Measurements from ENCODE around the gene ACAP2.

Gene ACAP2

DNA sequence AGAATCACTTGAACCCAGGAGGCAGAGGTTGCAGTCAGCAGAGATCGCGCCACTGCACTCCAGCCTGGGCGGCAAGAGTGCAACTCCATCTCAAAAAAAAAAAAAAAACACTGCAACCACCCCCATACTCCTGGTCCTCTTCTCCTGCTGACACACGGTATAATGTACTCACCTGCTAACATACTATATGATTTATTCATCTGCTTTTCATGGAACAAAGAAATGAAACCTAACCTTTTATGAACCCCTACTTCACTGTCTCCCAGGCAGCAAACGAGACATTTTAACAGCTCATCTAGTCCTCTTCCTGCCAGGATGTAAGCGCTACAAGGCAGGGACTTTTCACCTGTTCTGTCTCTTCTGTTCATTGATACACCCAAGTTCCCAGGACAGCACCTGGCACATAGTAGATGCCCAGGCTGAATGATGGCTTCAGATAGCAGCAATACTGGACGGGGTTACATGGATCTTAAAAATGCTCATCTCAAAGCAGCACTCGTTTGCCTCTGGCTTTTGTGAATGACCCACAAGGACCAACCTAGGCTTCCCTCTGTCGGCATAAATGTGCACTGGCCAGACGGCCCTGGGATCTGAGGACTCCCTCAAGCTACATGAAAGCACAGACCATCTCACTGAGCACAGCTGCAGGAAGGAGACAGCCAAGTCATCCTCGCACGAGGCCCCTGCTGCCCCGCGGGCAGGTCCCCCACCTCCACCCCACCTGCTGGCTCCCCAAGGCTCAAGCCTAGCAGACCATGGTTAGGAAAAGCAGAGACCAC, 192.2 kb downstream of the ACAP2 start:
- H2BK120ac ChIP-seq (ENCODE audit: low read depth, low read length): no peak overlapping the region

DNA sequence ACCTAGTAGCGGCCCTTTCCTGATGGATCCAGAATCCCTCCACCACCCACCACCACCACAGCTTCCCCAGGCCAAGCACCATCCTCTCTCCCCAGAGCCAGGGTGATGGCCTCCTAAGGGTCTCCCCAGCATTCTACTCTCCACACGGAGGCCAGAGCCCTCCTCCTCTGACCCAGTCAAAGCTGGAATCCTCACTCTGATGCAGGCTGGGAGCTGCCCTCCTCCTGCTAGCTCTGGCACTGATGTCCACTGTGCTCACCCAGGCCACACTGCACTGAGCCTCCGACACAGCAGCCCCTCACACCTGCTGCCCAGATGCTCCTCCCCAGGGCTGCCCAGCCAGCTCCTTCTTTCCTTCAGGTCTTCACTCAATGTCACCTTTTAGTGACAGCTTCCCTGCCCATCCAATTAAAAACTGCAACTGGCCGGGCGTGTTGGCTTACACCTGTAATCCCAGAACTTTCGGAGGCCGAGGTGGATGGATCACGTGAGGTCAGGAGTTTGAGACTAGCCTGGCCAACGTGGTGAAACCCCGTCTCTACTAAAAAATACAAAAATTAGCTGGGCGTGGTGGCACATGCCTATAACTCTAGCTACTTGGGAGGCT, 192.9 kb downstream of the ACAP2 start:
- Histone ChIP-seq H2BK12ac (ENCODE audit: low read length in 2 of 2) (peak overlapping the region in 1 of 2 experiments; percentile 26), H3K9me3 (ENCODE audit: control insufficient read depth, low read length) (peaks cover 3% of the 10 kb centered on the region), H3K4me1 (ENCODE audit: control insufficient read depth, insufficient read depth, low read depth, low read length) (peaks cover 10% of the 10 kb centered on the region), H3K4me3 (ENCODE audit: insufficient read depth in 1 of 2, low read depth in 1 of 2, low read length in 2 of 2) (no peak overlapping the region), H3K27me3 (ENCODE audit: control insufficient read depth in 1 of 2, insufficient read depth in 1 of 2, low read length in 2 of 2) (no peaks in the 10 kb centered on the region), H2BK15ac (ENCODE audit: low read depth, poor library complexity, severe bottlenecking) (no peak overlapping the region), H3K27ac (ENCODE audit: low read length, poor library complexity, severe bottlenecking) (no peak overlapping the region), H3K79me1 (replicated peaks; ENCODE audit: low read length, poor library complexity, severe bottlenecking) (peaks cover 55% of the 10 kb centered on the region), H3K23ac (ENCODE audit: low read length in 2 of 2) (no peak overlapping the region), H3K4ac (ENCODE audit: low read depth in 1 of 2, low read length in 2 of 2) (no peak overlapping the region), H4K8ac (ENCODE audit: low read length) (no peak overlapping the region), H2BK5ac (ENCODE audit: low read depth, low read length, poor library complexity, severe bottlenecking) (no peak overlapping the region), H3K18ac (ENCODE audit: low read depth in 1 of 2, low read length in 2 of 2) (no peak overlapping the region), H3K14ac (ENCODE audit: low read length in 2 of 2) (peak overlapping the region in 1 of 2 experiments; percentile 11), H4K91ac (ENCODE audit: low read length) (no peak overlapping the region), H3K36me3 (ENCODE audit: control insufficient read depth in 1 of 2, insufficient read depth in 2 of 2, low read depth in 1 of 2, low read length in 2 of 2) (peaks cover 8 to 19% of the 10 kb centered on the region in 2 experiments), H3K9ac (ENCODE audit: low read length) (no peak overlapping the region), H2BK120ac (ENCODE audit: low read depth, low read length) (no peak overlapping the region), H3K4me2 (ENCODE audit: low read length, poor library complexity, severe bottlenecking) (no peak overlapping the region), H2AFZ (ENCODE audit: low read depth, low read length) (no peak overlapping the region), H2AK5ac (ENCODE audit: low read length, severe bottlenecking) (no peak overlapping the region)
- no peak for DNase-seq
- WGBS: 96% methylated on average over 11 of the region's 11 CpGs

More for the DNA sequence above, 192.2 kb downstream of the ACAP2 start:
- no peak overlapping the region for H2AFZ ChIP-seq (ENCODE audit: low read depth, low read length)
- H3K14ac ChIP-seq (ENCODE audit: low read length in 2 of 2): no peak overlapping the region
- peaks cover 8 to 23% of the 10 kb centered on the region in 2 experiments for H3K36me3 ChIP-seq (ENCODE audit: control insufficient read depth in 1 of 2, insufficient read depth in 2 of 2, low read depth in 1 of 2, low read length in 2 of 2)
- no peak overlapping the region for H3K18ac ChIP-seq (ENCODE audit: low read depth in 1 of 2, low read length in 2 of 2)
- WGBS: 86% methylated on average over 14 of the region's 14 CpGs
- no peak overlapping the region for H3K23ac ChIP-seq (ENCODE audit: low read length in 2 of 2)
- H2BK15ac ChIP-seq (ENCODE audit: low read depth, poor library complexity, severe bottlenecking): no peak overlapping the region
- H4K8ac ChIP-seq (ENCODE audit: low read length): no peak overlapping the region
- no peak overlapping the region for H2BK5ac ChIP-seq (ENCODE audit: low read depth, low read length, poor library complexity, severe bottlenecking)
- H3K4me3 ChIP-seq (ENCODE audit: insufficient read depth in 1 of 2, low read depth in 1 of 2, low read length in 2 of 2): no peak overlapping the region
- no peak overlapping the region for H3K4ac ChIP-seq (ENCODE audit: low read depth in 1 of 2, low read length in 2 of 2)
- no peak for DNase-seq
- H3K79me1 ChIP-seq (replicated peaks; ENCODE audit: low read length, poor library complexity, severe bottlenecking): peaks cover 59% of the 10 kb centered on the region
- no peak overlapping the region for H4K91ac ChIP-seq (ENCODE audit: low read length)
- H3K27me3 ChIP-seq (ENCODE audit: control insufficient read depth in 1 of 2, insufficient read depth in 1 of 2, low read length in 2 of 2): no peaks in the 10 kb centered on the region
- H3K9me3 ChIP-seq (ENCODE audit: control insufficient read depth, low read length): peaks cover 3% of the 10 kb centered on the region
- H3K27ac ChIP-seq (ENCODE audit: low read length, poor library complexity, severe bottlenecking): no peak overlapping the region
- H2AK5ac ChIP-seq (ENCODE audit: low read length, severe bottlenecking): no peak overlapping the region
- H3K9ac ChIP-seq (ENCODE audit: low read length): peak overlapping the region; percentile 26
- H3K4me2 ChIP-seq (ENCODE audit: low read length, poor library complexity, severe bottlenecking): no peak overlapping the region
- peaks cover 15% of the 10 kb centered on the region for H3K4me1 ChIP-seq (ENCODE audit: control insufficient read depth, insufficient read depth, low read depth, low read length)
- H2BK12ac ChIP-seq (ENCODE audit: low read length in 2 of 2): peak overlapping the region; percentile 15 to 51

DNA sequence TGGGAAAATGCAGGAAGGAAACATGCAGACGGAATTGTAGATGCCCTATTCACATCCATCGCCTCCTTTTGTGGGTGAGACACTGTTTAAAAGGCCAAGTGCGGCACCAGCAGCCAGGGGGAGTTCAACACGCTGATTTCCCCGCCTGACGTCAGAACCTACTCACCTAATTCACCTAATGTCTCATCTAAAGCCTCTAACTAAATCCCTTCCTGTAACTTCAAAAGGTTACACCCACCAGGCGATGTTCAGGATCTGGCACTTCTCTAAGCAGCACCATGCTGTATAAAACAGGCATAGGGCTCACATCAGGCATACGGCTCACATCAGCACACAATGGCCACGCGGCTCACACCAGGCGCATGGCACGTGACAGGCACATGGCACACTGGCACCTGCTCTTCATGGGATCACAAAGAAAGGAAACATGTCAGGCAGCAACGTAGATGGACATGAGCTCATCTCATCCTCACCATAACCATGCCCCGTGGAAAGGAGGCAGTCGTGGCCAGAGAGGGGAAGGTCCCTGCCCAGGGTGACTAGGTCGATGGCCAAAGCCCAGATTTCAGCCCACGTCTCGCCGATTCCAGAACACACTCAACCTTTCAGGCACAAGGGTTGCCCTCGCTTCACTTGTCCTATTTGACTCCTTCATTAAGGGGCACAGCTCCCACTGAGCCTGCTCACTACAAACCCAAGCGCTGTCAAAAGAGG, 193.6 kb downstream of the ACAP2 start:
- peak overlapping the region; percentile 23 for H4K8ac ChIP-seq (ENCODE audit: low read length)
- no peak overlapping the region for H2BK5ac ChIP-seq (ENCODE audit: low read depth, low read length, poor library complexity, severe bottlenecking)
- no peak overlapping the region for H2BK15ac ChIP-seq (ENCODE audit: low read depth, poor library complexity, severe bottlenecking)
- H3K27ac ChIP-seq (ENCODE audit: low read length, poor library complexity, severe bottlenecking): no peak overlapping the region
- no peak overlapping the region for H3K4ac ChIP-seq (ENCODE audit: low read depth in 1 of 2, low read length in 2 of 2)
- peak overlapping the region in 1 of 2 experiments; percentile 37 for H3K23ac ChIP-seq (ENCODE audit: low read length in 2 of 2)
- H4K91ac ChIP-seq (ENCODE audit: low read length): no peak overlapping the region
- no peak overlapping the region for H3K18ac ChIP-seq (ENCODE audit: low read depth in 1 of 2, low read length in 2 of 2)
- peaks cover 49% of the 10 kb centered on the region for H3K79me1 ChIP-seq (replicated peaks; ENCODE audit: low read length, poor library complexity, severe bottlenecking)
- no peaks in the 10 kb centered on the region for H3K27me3 ChIP-seq (ENCODE audit: control insufficient read depth in 1 of 2, insufficient read depth in 1 of 2, low read length in 2 of 2)
- no peak overlapping the region for H2AK5ac ChIP-seq (ENCODE audit: low read length, severe bottlenecking)
- H2BK12ac ChIP-seq (ENCODE audit: low read length in 2 of 2): peak overlapping the region in 1 of 2 experiments; percentile 41
- H3K9me3 ChIP-seq (ENCODE audit: control insufficient read depth, low read length): peaks cover 3% of the 10 kb centered on the region
- peaks cover 10% of the 10 kb centered on the region for H3K4me1 ChIP-seq (ENCODE audit: control insufficient read depth, insufficient read depth, low read depth, low read length)
- H2BK120ac ChIP-seq (ENCODE audit: low read depth, low read length): no peak overlapping the region
- H3K4me2 ChIP-seq (ENCODE audit: low read length, poor library complexity, severe bottlenecking): no peak overlapping the region
- no peak overlapping the region for H3K14ac ChIP-seq (ENCODE audit: low read length in 2 of 2)
- 95% methylated on average over 21 of the region's 21 CpGs for WGBS
- H2AFZ ChIP-seq (ENCODE audit: low read depth, low read length): no peak overlapping the region
- H3K36me3 ChIP-seq (ENCODE audit: control insufficient read depth in 1 of 2, insufficient read depth in 2 of 2, low read depth in 1 of 2, low read length in 2 of 2): peaks cover 8 to 18% of the 10 kb centered on the region in 2 experiments
- no peak overlapping the region for H3K4me3 ChIP-seq (ENCODE audit: insufficient read depth in 1 of 2, low read depth in 1 of 2, low read length in 2 of 2)
- no peak for DNase-seq
- H3K9ac ChIP-seq (ENCODE audit: low read length): no peak overlapping the region

DNA sequence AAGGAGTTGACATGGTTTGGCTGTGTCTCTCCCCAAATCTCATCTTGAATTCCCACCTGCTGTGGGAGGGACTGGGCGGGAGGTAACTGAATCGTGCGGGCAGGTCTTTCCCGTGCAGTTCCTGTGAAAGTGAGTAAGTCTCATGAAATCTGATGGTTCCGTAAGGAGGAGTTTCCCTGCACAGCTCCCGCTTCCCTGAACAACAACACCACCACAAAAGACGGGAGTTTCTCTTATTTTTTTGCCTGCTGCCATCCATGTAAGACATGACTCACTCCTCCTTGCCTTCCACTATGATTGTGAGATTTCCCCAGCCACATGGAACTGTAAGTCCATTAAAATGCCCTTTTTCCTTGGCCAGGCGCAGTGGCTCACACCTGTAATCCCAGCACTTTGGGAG, 194.5 kb downstream of the ACAP2 start:
- Histone ChIP-seq H3K36me3 (ENCODE audit: control insufficient read depth in 1 of 2, insufficient read depth in 2 of 2, low read depth in 1 of 2, low read length in 2 of 2) (peaks cover 8 to 18% of the 10 kb centered on the region in 2 experiments), H2BK12ac (ENCODE audit: low read length in 2 of 2) (no peak overlapping the region), H2BK5ac (ENCODE audit: low read depth, low read length, poor library complexity, severe bottlenecking) (no peak overlapping the region), H3K9ac (ENCODE audit: low read length) (no peak overlapping the region), H4K8ac (ENCODE audit: low read length) (no peak overlapping the region), H3K4me3 (ENCODE audit: insufficient read depth in 1 of 2, low read depth in 1 of 2, low read length in 2 of 2) (no peak overlapping the region), H3K4ac (ENCODE audit: low read depth in 1 of 2, low read length in 2 of 2) (no peak overlapping the region), H3K9me3 (ENCODE audit: control insufficient read depth, low read length) (peaks cover 3% of the 10 kb centered on the region), H2BK15ac (ENCODE audit: low read depth, poor library complexity, severe bottlenecking) (no peak overlapping the region), H3K23ac (ENCODE audit: low read length in 2 of 2) (no peak overlapping the region), H2AK5ac (ENCODE audit: low read length, severe bottlenecking) (no peak overlapping the region), H3K4me1 (ENCODE audit: control insufficient read depth, insufficient read depth, low read depth, low read length) (peaks cover 10% of the 10 kb centered on the region), H4K91ac (ENCODE audit: low read length) (no peak overlapping the region), H2BK120ac (ENCODE audit: low read depth, low read length) (no peak overlapping the region), H2AFZ (ENCODE audit: low read depth, low read length) (no peak overlapping the region), H3K27ac (ENCODE audit: low read length, poor library complexity, severe bottlenecking) (no peak overlapping the region), H3K79me1 (replicated peaks; ENCODE audit: low read length, poor library complexity, severe bottlenecking) (peaks cover 43% of the 10 kb centered on the region), H3K27me3 (ENCODE audit: control insufficient read depth in 1 of 2, insufficient read depth in 1 of 2, low read length in 2 of 2) (no peaks in the 10 kb centered on the region), H3K14ac (ENCODE audit: low read length in 2 of 2) (no peak overlapping the region), H3K4me2 (ENCODE audit: low read length, poor library complexity, severe bottlenecking) (no peak overlapping the region), H3K18ac (ENCODE audit: low read depth in 1 of 2, low read length in 2 of 2) (no peak overlapping the region)
- no peak for DNase-seq
- WGBS: 92% methylated on average over 8 of the region's 8 CpGs

All from mesenchymal stem cell (in vitro differentiated cells and primary cell).